ENCODE measurements around the gene ECEL1.
"Not testable (repeated sequence)": the region's sequence is repeated elsewhere in the genome, so short reads cannot be mapped to it uniquely, and the experiment has no call there.

ECEL1 gene

DNA sequence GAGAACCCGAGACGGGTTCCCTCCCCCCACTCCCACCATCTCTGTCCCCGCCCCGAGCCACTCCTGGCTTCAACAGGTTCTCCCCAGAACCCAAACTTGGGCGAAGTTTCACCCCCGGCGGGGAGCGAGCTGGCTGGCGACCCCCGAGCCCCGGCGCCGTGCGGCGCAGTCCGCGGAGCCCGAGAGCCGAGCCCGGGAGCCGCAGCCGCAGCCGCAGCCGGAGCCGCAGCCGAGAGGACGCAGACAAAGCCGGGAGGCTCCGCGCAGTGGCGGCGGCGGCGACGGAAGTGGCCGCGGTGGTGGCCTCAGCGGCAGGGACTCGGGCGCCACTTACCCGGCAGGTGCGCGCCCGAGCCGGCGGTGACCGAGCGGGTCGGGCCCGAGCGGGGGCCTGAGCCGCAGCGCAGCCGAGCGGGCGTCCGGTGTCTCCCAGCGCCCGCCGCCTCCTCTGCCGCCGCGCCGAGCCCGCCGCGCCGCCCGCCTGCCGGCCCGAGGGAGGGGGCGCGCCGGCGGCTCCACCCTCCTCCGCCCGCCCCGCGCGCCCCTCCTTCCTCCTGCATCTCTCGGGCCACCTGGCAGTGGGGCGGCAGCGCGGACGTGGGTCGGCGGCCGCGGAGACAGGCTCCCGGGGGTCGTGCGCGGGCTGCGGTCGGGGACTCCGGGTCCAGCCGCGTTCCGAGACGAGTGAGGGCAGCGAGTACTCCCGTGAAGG lies at the start of gene ECEL1:
TSS of gene ECEL1 (minus strand) at position 450 of the 712 bp plus-strand sequence. CDS start 1,181 bp downstream, outside the sequence.
- no peak for DNase-seq

DNA sequence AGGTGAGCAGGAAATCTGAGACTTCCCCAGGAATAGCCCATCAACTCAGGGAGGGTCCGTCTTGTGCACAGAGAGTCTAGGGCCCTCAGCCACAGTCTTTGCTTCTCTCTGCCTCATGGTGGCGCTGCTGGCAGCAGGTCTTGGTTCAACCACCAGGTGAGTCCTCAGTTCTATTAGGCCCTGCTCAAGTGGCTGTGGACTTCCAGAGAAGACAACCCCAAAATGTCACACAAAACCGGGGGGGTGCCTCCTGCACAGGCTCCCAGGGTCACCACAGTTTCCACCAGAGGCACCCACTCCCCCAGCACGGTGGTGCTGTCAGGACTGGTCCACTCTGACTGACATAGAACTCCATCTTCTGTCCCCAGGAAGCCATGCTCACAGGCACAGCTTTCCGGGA lies 49.4 kb upstream of the ECEL1 start:
- no peak for DNase-seq

DNA sequence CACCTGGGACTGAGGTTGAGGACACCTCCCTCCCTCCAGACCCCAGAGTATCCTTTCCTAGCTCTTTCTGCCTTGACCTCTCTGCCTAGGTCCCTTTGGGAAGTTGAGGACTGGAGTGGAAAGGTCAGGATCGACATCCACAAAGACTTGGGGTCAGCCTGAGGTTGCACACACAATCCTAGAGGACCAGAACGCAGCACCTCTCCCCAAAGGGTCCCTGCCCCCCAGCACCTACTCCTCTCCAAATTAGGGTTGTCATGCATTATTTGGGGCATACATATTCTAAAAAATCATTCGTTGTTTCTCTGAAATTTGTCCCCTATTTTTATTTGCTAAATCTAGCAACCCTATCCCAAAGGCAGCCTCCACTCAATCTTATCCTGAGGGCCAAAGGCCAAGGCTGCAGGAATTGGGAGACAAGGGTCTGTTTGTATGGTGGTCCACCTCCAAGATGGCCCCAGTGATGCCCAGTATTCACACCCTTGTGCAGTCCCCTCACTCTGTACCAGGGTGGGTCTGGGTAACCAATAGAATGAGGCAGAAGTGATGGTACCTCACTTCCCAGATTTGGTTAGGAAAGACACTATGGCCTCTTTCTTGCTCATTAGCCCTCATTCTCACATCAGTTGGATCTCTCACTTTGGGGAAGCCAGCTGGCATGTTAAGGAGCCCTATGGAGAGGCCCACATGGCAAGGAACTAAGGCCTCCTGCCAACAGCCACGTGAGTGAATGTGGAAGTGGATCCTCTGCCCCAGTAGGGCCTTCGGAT lies 48.3 kb upstream of the ECEL1 start:
- DNase-seq: no peak

DNA sequence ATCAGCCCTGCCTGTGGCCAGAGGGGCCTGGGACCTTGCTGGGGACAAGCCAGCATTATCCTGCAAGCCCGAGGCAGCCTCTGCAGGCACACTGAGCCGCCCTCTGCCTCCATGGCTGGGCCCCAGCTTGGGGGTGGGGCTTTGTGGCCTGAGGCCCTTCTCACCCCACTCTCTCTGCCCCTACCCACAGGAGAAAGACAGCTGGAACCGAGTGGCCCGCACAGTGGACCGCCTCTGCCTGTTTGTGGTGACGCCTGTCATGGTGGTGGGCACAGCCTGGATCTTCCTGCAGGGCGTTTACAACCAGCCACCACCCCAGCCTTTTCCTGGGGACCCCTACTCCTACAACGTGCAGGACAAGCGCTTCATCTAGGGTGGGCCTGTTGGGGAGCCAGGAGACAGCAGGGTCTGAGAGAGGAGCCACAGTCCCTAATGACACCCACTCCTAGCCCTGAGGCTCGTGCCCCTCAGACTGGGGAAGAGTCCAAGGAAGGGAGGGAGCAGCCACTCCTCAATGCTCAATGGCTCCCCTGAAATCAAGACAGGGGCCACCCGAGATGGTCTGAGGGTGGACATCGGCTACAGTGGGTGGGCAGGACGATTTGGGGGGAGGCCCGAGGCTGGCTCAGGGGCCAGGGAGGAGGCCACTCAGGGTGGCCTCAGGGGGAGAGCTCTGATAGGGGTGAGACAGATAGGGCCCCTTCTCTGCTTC lies 47.5 kb upstream of the ECEL1 start:
- no peak for DNase-seq

- DNase-seq: no peak
Observed at GRCh38 chr2:232533944-232534710, 46.5 kb upstream of the ECEL1 start.

- DNase-seq: not testable (repeated sequence)
Observed at GRCh38 chr2:232532821-232533220, 45.2 kb upstream of the ECEL1 start.

- no peak for DNase-seq
Observed at GRCh38 chr2:232532419-232532818, 44.8 kb upstream of the ECEL1 start.

DNA sequence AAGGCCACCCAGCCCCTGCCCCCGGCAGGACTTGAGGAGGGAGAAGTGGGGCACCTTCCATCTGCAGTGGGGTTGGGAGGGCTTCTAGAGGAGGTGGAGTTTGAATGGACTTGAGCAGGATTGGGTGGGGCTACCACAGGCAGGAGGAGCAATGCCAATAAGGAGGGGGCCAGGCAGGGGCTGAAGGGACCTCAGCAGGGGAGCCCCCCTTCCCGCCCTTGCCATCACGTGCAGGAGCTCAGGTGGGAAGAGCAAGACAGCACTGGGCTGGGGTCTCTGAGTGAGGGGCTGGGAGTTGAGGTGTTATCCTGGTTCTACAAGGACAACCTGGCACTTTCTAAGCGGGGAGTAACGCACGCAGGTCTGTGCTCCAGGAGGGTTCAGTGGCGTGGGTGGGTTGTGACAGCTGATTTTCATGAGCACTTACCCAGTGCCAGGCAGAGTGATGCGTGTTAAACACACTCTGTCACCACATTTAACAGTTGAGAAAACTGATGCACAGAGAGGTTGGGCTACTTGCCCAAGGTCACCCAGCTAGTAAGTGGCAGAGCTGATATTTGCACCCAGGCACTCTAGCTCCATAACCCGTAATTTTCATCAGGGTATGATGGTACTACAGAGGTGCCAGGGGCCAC lies 43.1 kb upstream of the ECEL1 start:
- DNase-seq: no peak

- DNase-seq: no peak
Observed at GRCh38 chr2:232529806-232530547, 42.3 kb upstream of the ECEL1 start.

DNA sequence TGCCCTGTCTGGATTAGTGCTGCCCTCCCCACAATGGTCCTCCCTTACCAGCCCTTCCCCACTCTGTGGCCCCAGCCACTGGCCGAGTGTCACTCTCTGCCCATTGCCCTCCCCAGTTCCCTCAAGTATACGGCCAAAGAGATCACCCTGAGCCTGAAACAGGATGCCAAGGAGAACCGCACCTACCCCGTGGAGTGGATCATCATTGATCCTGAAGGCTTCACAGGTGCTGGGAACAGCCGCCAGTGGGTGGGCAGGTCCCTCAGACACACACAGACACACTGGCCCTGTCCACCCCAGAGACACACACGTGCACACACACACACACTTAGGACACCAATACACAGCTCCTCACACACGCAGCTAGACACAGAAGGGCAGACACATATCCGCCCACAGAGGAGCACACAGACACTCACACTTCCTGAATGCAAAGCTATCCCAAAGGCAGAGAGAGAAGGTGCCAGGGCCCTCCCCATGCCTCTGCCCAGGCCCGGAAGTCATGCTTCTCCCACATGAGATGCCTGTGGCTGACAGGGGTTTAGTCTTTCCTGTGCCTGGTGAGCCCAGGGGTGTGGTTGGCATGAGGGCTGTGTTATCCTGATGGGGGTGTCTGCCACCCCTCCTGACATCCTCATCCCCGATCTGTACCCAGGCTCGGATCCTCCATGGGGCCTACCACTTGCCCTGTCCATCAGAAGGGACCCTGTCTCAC lies 41.3 kb upstream of the ECEL1 start:
- DNase-seq: no peak

DNA sequence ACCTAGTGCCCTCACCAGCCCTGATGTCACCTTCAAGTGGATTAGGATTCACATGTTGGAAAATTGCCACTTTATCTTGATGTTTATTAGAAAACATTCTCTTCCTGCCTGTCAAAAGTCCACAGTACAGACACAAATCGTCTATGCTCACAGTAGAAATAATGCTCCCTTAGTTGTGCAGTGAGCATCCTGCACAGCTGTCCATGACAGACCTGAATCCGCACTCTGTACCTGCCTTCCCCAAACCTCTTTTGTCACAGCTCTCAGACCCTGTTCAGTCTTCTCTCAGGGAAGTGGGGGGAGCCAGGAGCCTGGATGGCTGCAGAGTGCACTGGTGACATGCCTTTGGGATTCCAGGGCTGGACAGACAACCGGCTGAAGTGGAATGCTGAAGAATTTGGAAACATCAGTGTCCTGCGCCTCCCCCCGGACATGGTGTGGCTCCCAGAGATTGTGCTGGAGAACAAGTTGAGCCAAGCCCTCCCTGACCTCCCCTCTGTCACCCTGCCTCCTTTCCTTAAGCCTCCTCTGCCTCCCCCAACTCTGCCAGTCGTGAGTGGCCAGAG lies 40.4 kb upstream of the ECEL1 start:
- DNase-seq: no peak

- no peak for DNase-seq
Observed at GRCh38 chr2:232526372-232526941, 38.8 kb upstream of the ECEL1 start.

- DNase-seq: no peak
Observed at GRCh38 chr2:232525791-232526371, 38.2 kb upstream of the ECEL1 start, which contains the start of gene CHRND. CHRND (plus strand) TSS chr2:232526160; CDS start chr2:232526216, 56 bp downstream.

DNA sequence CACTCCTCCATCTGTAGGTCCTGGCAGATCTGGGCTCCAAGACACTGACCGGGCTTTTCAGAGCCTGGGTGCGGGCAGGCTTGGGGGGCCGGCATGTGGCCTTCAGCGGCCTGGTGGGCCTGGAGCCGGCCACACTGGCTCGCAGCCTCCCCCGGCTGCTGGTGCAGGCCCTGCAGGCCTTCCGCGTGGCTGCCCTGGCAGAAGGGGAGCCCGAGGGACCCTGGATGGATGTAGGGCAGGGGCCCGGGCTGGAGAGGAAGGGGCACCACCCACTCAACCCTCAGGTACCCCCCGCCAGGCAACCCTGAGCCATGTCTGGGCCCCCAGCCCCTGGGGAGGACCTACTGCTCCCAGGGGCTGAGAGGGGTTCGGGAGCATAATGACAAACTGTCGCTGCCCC lies 37.6 kb upstream of the ECEL1 start:
- DNase-seq: no peak

- DNase-seq: no peak
Observed at GRCh38 chr2:232524771-232525170, 37.1 kb upstream of the ECEL1 start.

DNA sequence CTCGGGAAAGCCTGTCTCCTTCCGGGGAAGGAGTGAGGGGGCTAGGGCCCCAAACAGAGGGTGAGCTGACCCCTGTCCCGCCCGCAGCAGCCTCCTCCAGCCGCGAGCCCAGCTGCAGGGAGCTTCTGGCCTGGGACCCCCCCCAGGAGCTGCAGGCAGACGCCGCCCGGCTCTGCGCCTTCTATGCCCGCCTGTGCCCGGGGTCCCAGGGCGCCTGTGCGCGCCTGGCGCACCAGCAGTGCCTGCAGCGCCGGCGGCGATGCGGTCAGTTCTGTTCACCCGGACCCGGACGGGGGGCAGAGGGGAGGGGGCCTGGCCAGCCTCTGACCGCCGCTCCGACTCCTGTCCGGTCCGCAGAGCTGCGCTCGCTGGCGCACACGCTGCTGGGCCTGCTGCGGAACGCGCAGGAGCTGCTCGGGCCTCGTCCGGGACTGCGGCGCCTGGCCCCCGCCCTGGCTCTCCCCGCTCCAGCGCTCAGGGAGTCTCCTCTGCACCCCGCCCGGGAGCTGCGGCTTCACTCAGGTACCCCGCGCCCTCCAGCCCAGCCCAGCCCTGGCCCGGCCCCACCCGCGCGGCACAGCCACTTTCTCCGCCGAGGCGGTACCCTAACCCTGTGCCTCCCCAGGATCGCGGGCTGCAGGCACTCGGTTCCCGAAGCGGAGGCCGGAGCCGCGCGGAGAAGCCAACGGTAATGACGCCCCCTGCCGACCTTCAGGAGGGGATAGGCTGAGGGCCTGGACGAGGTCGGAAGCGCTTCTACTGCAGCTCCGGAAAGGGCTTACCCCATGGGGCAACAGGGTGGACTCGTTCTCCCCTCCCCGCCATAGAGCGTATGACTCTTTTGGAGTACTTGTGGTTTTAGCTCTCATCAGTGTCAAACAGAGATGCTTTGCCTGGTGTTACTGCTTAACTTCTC lies 36.3 kb upstream of the ECEL1 start:
- no peak for DNase-seq

DNA sequence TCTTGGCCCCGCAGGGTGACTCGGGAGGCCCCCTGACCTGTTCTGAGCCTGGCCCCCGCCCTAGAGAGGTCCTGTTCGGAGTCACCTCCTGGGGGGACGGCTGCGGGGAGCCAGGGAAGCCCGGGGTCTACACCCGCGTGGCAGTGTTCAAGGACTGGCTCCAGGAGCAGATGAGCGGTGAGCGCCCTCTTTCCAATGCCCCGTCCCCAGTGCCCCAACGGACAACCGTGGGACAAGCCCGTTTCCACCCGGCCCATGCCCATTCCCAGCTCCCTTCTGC lies 35.7 kb upstream of the ECEL1 start:
- no peak for DNase-seq

GRCh38 chr2:232522623-232523401 lies 35.2 kb upstream of the ECEL1 start:
- DNase-seq: no peak

All from NCI-H2029 (cell line).